ENCODE results near the gene CTNNA3.

Gene CTNNA3

GRCh38 chr10:66784770-66785169 is 911.2 kb downstream of the CTNNA3 start:
- TF ChIP-seq, protein P1, sequence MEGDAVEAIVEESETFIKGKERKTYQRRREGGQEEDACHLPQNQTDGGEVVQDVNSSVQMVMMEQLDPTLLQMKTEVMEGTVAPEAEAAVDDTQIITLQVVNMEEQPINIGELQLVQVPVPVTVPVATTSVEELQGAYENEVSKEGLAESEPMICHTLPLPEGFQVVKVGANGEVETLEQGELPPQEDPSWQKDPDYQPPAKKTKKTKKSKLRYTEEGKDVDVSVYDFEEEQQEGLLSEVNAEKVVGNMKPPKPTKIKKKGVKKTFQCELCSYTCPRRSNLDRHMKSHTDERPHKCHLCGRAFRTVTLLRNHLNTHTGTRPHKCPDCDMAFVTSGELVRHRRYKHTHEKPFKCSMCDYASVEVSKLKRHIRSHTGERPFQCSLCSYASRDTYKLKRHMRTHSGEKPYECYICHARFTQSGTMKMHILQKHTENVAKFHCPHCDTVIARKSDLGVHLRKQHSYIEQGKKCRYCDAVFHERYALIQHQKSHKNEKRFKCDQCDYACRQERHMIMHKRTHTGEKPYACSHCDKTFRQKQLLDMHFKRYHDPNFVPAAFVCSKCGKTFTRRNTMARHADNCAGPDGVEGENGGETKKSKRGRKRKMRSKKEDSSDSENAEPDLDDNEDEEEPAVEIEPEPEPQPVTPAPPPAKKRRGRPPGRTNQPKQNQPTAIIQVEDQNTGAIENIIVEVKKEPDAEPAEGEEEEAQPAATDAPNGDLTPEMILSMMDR (IDR thresholded peaks at IDR 0.05; ENCODE audit: low read depth, low read length) = no peak
- Histone ChIP-seq H3K4me3 (ENCODE audit: low read depth, low read length) (no peak overlapping the region), H3K9me3 (no peaks in the 10 kb centered on the region), H3K27me3 (no peaks in the 10 kb centered on the region), H3K4me1 (no peaks in the 10 kb centered on the region), H3K36me3 (no peaks in the 10 kb centered on the region)
- no peak for DNase-seq

GRCh38 chr10:66783316-66783715 is 912.7 kb downstream of the CTNNA3 start:
- DNase-seq = no peak
- Histone ChIP-seq H3K4me1 (no peaks in the 10 kb centered on the region), H3K36me3 (no peaks in the 10 kb centered on the region), H3K9me3 (no peaks in the 10 kb centered on the region), H3K4me3 (ENCODE audit: low read depth, low read length) (no peak overlapping the region), H3K27me3 (no peaks in the 10 kb centered on the region)
- TF ChIP-seq, protein P1 (IDR thresholded peaks at IDR 0.05; ENCODE audit: low read depth, low read length) = no peak

DNA sequence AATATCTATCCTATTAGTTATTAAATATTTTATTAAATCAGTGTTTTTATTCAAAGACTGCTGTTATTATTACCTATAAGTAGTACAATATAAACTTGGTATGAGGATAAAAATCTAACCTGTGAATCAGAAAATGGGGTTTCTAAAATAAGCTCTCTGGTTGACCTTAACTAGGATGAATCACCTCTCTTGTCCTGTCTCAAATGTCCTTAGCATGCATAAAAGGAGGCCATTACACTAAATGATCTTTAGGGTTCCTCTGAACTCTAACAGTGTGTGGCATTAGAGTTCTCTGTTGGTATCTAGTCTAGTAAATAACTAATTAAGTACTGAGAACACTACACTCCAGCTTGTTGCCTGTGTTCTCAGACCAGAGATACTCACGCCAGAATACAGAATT is 913.2 kb downstream of the CTNNA3 start:
- Histone ChIP-seq H3K4me3 (ENCODE audit: low read depth, low read length) (no peak overlapping the region), H3K4me1 (no peaks in the 10 kb centered on the region), H3K36me3 (no peaks in the 10 kb centered on the region), H3K9me3 (no peaks in the 10 kb centered on the region), H3K27me3 (no peaks in the 10 kb centered on the region)
- DNase-seq = no peak
- TF ChIP-seq, protein P1 (IDR thresholded peaks at IDR 0.05; ENCODE audit: low read depth, low read length) = no peak

- Histone ChIP-seq H3K36me3 (no peaks in the 10 kb centered on the region), H3K27me3 (no peaks in the 10 kb centered on the region), H3K9me3 (no peaks in the 10 kb centered on the region), H3K4me1 (no peaks in the 10 kb centered on the region), H3K4me3 (ENCODE audit: low read depth, low read length) (no peak overlapping the region)
- TF ChIP-seq, protein P1 (IDR thresholded peaks at IDR 0.05; ENCODE audit: low read depth, low read length) = no peak
- no peak for DNase-seq
Observed at GRCh38 chr10:66782144-66782543, 913.9 kb downstream of the CTNNA3 start.

DNA sequence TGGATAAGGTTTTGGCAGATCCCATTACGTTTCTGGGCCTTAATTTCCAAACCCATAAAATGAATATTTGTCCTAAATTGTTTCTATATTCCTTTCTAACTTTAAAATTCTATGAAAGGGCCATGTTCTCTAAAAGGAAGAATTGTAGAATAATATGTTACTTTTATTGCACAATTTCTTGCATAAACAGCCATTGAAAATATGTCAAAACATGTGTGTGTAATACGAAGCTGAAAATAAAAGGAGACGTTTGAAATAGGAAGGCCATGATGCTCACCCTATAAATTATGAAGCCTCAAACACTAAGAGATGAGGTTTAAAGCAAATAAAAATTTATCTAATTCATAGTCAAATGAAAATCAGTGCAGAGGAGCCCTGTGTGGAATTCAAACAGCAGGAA is 915.2 kb downstream of the CTNNA3 start:
- Histone ChIP-seq H3K36me3 (no peaks in the 10 kb centered on the region), H3K4me3 (ENCODE audit: low read depth, low read length) (no peak overlapping the region), H3K4me1 (no peaks in the 10 kb centered on the region), H3K9me3 (no peaks in the 10 kb centered on the region), H3K27me3 (no peaks in the 10 kb centered on the region)
- TF ChIP-seq, protein P1 (IDR thresholded peaks at IDR 0.05; ENCODE audit: low read depth, low read length) = no peak
- DNase-seq = no peak

GRCh38 chr10:66778351-66778750 is 917.6 kb downstream of the CTNNA3 start:
- DNase-seq = no peak
- H3K4me3 ChIP-seq (ENCODE audit: low read depth, low read length) = no peak overlapping the region
- no peaks in the 10 kb centered on the region for H3K4me1 ChIP-seq
- no peaks in the 10 kb centered on the region for H3K27me3 ChIP-seq
- no peaks in the 10 kb centered on the region for H3K36me3 ChIP-seq
- TF ChIP-seq, protein P1 (IDR thresholded peaks at IDR 0.05; ENCODE audit: low read depth, low read length) = no peak
- no peaks in the 10 kb centered on the region for H3K9me3 ChIP-seq

Data from BE2C (cell line).